Activated T-cell treated with anti-CD3 and anti-CD28 coated beads, Interleukin-2, amount 50 U/mL, for 72 hours (primary cell): ENCODE measurements around the gene PPP1R3F. TPM values are rescaled to one million over a fixed set of nuclear protein-coding genes. Genes with fewer than 3 reads are reported as not detected.
A peak's percentile ranks its signal among the peaks of the same experiment; 100 is the strongest.

Experiments
- ATAC-seq, 2 donors: fragments of 150-1000 bp; cut with Tn5 transposase; replicated peaks in 1 of 2; 2 replicates each; pipeline ENCODE4 v1.10.0; 2021; ENCODE audit warnings: moderate library complexity in 2 of 2, mild to moderate bottlenecking in 1 of 2
- DNase-seq, 2 donors: peaks; one replicate each; pipeline ENCODE4 v3.0.0; 2021 to 2022; ENCODE audit warnings: mixed read lengths in 1 of 2
- H3K27ac Mint-ChIP-seq: one replicate; pipeline ENCODE4 v1.8.0; 2022; ENCODE audit warnings: mild to moderate bottlenecking, moderate library complexity, mixed read lengths
- H3K27me3 Mint-ChIP-seq: one replicate; pipeline ENCODE4 v1.8.0; 2022; ENCODE audit warnings: low read depth, mixed read lengths
- H3K36me3 Mint-ChIP-seq, 2 donors: one replicate each; pipeline ENCODE4 v1.8.0; 2022; ENCODE audit warnings: mixed read lengths in 2 of 2, mild to moderate bottlenecking in 1 of 2; ENCODE audit not compliant: insufficient read depth in 2 of 2
- H3K4me1 Mint-ChIP-seq: one replicate; pipeline ENCODE4 v1.8.0; 2022; ENCODE audit warnings: low read depth, mixed read lengths
- H3K4me3 Mint-ChIP-seq, 2 donors: one replicate each; pipeline ENCODE4 v1.8.0; 2022; ENCODE audit warnings: mild to moderate bottlenecking in 2 of 2, mixed read lengths in 2 of 2, moderate library complexity in 2 of 2
- H3K9me3 Mint-ChIP-seq, 2 donors: one replicate each; pipeline ENCODE4 v1.8.0; 2022; ENCODE audit warnings: mixed read lengths in 2 of 2
- total RNA-seq, 2 donors: library from RNA; stranded (reverse); gene quantifications; one replicate each; pipeline ENCODE4 v1.2.3, GENCODE V29; 2022

The PPP1R3F gene
- total RNA-seq, 2 donors from 2014 or later = 9.8 to 16.1 TPM

GRCh38 chrX:49254639-49255038 is 15.0 kb upstream of the PPP1R3F start:
- Mint-ChIP-seq H3K9me3 (no peaks in the 10 kb centered on the region), H3K27ac (no peak overlapping the region), H3K4me3 (no peak overlapping the region), H3K4me1 (peaks cover 21% of the 10 kb centered on the region), H3K27me3 (no peaks in the 10 kb centered on the region), H3K36me3 (peaks cover 0 to 3% of the 10 kb centered on the region in 2 donors)
- DNase-seq = no peak
- ATAC-seq = no peak

GRCh38 chrX:49256268-49256995 is 13.2 kb upstream of the PPP1R3F start:
- no peaks in the 10 kb centered on the region for H3K9me3 Mint-ChIP-seq
- peaks cover 19% of the 10 kb centered on the region for H3K4me1 Mint-ChIP-seq
- H3K36me3 Mint-ChIP-seq = peaks cover 0 to 1% of the 10 kb centered on the region in 2 donors
- ATAC-seq = no peak
- no peak overlapping the region for H3K27ac Mint-ChIP-seq
- no peaks in the 10 kb centered on the region for H3K27me3 Mint-ChIP-seq
- DNase-seq = no peak
- no peak overlapping the region for H3K4me3 Mint-ChIP-seq

GRCh38 chrX:49257074-49257790 is 12.4 kb upstream of the PPP1R3F start:
- ATAC-seq = peak in 1 of 2 donors; percentile 21
- H3K27ac Mint-ChIP-seq = no peak overlapping the region
- DNase-seq = no peak
- H3K9me3 Mint-ChIP-seq = no peaks in the 10 kb centered on the region
- H3K4me1 Mint-ChIP-seq = peaks cover 25% of the 10 kb centered on the region
- peaks cover 0 to 1% of the 10 kb centered on the region in 2 donors for H3K36me3 Mint-ChIP-seq
- peak overlapping the region in 1 of 2 donors; percentile 31 for H3K4me3 Mint-ChIP-seq
- H3K27me3 Mint-ChIP-seq = no peaks in the 10 kb centered on the region

GRCh38 chrX:49257846-49258748 is 11.5 kb upstream of the PPP1R3F start:
- DNase-seq = no peak
- H3K27ac Mint-ChIP-seq = peak overlapping the region; percentile 65

GRCh38 chrX:49258749-49259124 is 10.9 kb upstream of the PPP1R3F start:
- Mint-ChIP-seq H3K27me3 (no peaks in the 10 kb centered on the region), H3K4me1 (peaks cover 37% of the 10 kb centered on the region), H3K4me3 (peak overlapping the region; percentile 2 to 34), H3K9me3 (no peaks in the 10 kb centered on the region), H3K27ac (no peak overlapping the region), H3K36me3 (peaks cover 0 to 1% of the 10 kb centered on the region in 2 donors)
- DNase-seq (no peak), ATAC-seq (no peak)

More at GRCh38 chrX:49257846-49258748, 11.5 kb upstream of the PPP1R3F start:
- H3K4me3 Mint-ChIP-seq = peak overlapping the region; percentile 31 to 57
- H3K36me3 Mint-ChIP-seq = peaks cover 0 to 1% of the 10 kb centered on the region in 2 donors
- no peaks in the 10 kb centered on the region for H3K9me3 Mint-ChIP-seq
- ATAC-seq = peak; percentile 48 to 57
- peaks cover 34% of the 10 kb centered on the region for H3K4me1 Mint-ChIP-seq
- no peaks in the 10 kb centered on the region for H3K27me3 Mint-ChIP-seq

- Mint-ChIP-seq H3K4me1 (peaks cover 53% of the 10 kb centered on the region), H3K36me3 (peaks cover 0 to under 1% of the 10 kb centered on the region in 2 donors), H3K27ac (no peak overlapping the region)
Measured at GRCh38 chrX:49260221-49260985, 9.2 kb upstream of the PPP1R3F start.

GRCh38 chrX:49262603-49263002 is 7.0 kb upstream of the PPP1R3F start:
- peaks cover 6% of the 10 kb centered on the region for H3K27me3 Mint-ChIP-seq
- peak overlapping the region; percentile 94 for H3K27ac Mint-ChIP-seq
- ATAC-seq (peak; percentile 58 to 69), DNase-seq (no peak)
- H3K36me3 Mint-ChIP-seq = no peaks in the 10 kb centered on the region
- no peaks in the 10 kb centered on the region for H3K9me3 Mint-ChIP-seq
- H3K4me3 Mint-ChIP-seq = peak overlapping the region; percentile 69 to 73
- H3K4me1 Mint-ChIP-seq = peaks cover 49% of the 10 kb centered on the region

More at GRCh38 chrX:49260221-49260985, 9.2 kb upstream of the PPP1R3F start:
- no peak for ATAC-seq
- no peaks in the 10 kb centered on the region for H3K27me3 Mint-ChIP-seq
- DNase-seq = no peak
- peak overlapping the region; percentile 36 to 47 for H3K4me3 Mint-ChIP-seq
- no peaks in the 10 kb centered on the region for H3K9me3 Mint-ChIP-seq

GRCh38 chrX:49263631-49264030 is 6.0 kb upstream of the PPP1R3F start:
- ATAC-seq (no peak), DNase-seq (no peak)
- H3K27me3 Mint-ChIP-seq = peaks cover 8% of the 10 kb centered on the region
- peak overlapping the region; percentile 47 for H3K27ac Mint-ChIP-seq
- H3K9me3 Mint-ChIP-seq = no peaks in the 10 kb centered on the region
- peaks cover 52% of the 10 kb centered on the region for H3K4me1 Mint-ChIP-seq
- peak overlapping the region; percentile 69 to 73 for H3K4me3 Mint-ChIP-seq
- H3K36me3 Mint-ChIP-seq = no peaks in the 10 kb centered on the region

GRCh38 chrX:49264460-49264859 is 5.1 kb upstream of the PPP1R3F start, which contains the start of gene FOXP3:
Gene FOXP3, minus strand, starts transcription at chrX:49264710. Its CDS starts 6,205 bp downstream, at chrX:49258505.
- no peaks in the 10 kb centered on the region for H3K36me3 Mint-ChIP-seq
- no peak for ATAC-seq
- no peak for DNase-seq
- H3K27ac Mint-ChIP-seq = peak within 1 kb of the TSS; percentile 89
- H3K4me1 Mint-ChIP-seq = peaks cover 52% of the 10 kb centered on the region
- no peaks in the 10 kb centered on the region for H3K9me3 Mint-ChIP-seq
- H3K4me3 Mint-ChIP-seq = peak within 1 kb of the TSS; percentile 69 to 73
- H3K27me3 Mint-ChIP-seq = peaks cover 8% of the 10 kb centered on the region

GRCh38 chrX:49266523-49267445 is 2.8 kb upstream of the PPP1R3F start:
- peaks cover 55% of the 10 kb centered on the region for H3K4me1 Mint-ChIP-seq
- no peak for DNase-seq
- H3K27ac Mint-ChIP-seq = no peak overlapping the region
- ATAC-seq = no peak
- peaks cover 3 to 5% of the 10 kb centered on the region in 2 donors for H3K36me3 Mint-ChIP-seq
- H3K4me3 Mint-ChIP-seq = peak overlapping the region; percentile 86 to 95
- H3K27me3 Mint-ChIP-seq = peaks cover 8% of the 10 kb centered on the region
- no peaks in the 10 kb centered on the region for H3K9me3 Mint-ChIP-seq

GRCh38 chrX:49268702-49269009 is 937 bp upstream of the PPP1R3F start:
- Mint-ChIP-seq H3K27ac (peak overlapping the region; percentile 96), H3K9me3 (no peaks in the 10 kb centered on the region), H3K27me3 (peaks cover 8% of the 10 kb centered on the region), H3K4me3 (peak overlapping the region; percentile 86 to 95), H3K4me1 (peaks cover 57% of the 10 kb centered on the region), H3K36me3 (peaks cover 3 to 5% of the 10 kb centered on the region in 2 donors)
- no peak for ATAC-seq
- DNase-seq = no peak
